GM21423 (cell line): ENCODE measurements around the gene CACNA1F.

Experiments used
- ATAC-seq: cut with Tn5 transposase; IDR thresholded peaks from one replicate; pipeline ENCODE4 v1.9.1; 2021; ENCODE audit warnings: mild to moderate bottlenecking, moderate library complexity; ENCODE audit not compliant: unreplicated experiment

Gene CACNA1F

GRCh38 chrX:49155900-49156837 lies 77.0 kb downstream of the CACNA1F start:
- ATAC-seq: peak; percentile 84

- no peak for ATAC-seq
Observed at GRCh38 chrX:49155243-49155899, 77.8 kb downstream of the CACNA1F start.
